Testis (tissue), 2 donors: ENCODE data around the gene ROBO1.

Experiments used
- POLR2A ChIP-seq: fragments of 450-650 bp; IDR thresholded peaks from one replicate; pipeline ENCODE4 v1.6.1; 2017; ENCODE audit warnings: antibody characterized with exemption, mild to moderate bottlenecking, moderate library complexity
- TF ChIP-seq, protein P1 (sequence below), 3 experiments: fragments of 450-650 bp in 2 of 3; fragments of 200-600 bp in 1 of 3; sonication (generic) in 1 of 3; IDR thresholded peaks; one replicate each; pipeline ENCODE4 v1.5.1; 2016 to 2019; ENCODE audit warnings: antibody characterized with exemption in 3 of 3, mild to moderate bottlenecking in 2 of 3, moderate library complexity in 1 of 3

DNA sequence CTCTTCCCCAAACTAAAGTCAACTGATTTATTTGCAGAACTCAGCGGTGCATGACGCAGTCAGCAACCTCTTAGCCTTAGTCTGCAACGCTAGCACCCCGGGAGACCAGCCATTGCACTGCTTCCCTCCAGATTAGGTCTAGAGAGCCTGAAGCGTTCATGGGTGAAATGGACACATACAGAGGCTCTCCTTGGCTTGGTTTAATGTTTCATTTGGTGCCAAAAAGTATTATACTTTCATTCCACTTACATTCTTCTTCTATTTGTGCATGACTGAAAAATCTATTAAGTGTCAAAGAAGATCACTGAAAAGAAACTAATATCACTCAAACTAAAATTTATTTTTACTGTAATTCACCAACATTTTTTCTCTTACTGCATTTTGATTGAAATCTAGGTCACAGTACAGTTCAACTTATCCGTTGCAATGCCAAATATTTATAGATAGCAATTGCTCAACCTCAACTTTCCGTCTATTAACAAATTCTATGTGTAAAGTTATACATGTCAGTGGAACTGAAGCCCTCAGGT, 116.2 kb downstream of the ROBO1 start:
- TF ChIP-seq, protein P1, sequence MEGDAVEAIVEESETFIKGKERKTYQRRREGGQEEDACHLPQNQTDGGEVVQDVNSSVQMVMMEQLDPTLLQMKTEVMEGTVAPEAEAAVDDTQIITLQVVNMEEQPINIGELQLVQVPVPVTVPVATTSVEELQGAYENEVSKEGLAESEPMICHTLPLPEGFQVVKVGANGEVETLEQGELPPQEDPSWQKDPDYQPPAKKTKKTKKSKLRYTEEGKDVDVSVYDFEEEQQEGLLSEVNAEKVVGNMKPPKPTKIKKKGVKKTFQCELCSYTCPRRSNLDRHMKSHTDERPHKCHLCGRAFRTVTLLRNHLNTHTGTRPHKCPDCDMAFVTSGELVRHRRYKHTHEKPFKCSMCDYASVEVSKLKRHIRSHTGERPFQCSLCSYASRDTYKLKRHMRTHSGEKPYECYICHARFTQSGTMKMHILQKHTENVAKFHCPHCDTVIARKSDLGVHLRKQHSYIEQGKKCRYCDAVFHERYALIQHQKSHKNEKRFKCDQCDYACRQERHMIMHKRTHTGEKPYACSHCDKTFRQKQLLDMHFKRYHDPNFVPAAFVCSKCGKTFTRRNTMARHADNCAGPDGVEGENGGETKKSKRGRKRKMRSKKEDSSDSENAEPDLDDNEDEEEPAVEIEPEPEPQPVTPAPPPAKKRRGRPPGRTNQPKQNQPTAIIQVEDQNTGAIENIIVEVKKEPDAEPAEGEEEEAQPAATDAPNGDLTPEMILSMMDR (IDR thresholded peaks at IDR 0.05), result no peak
- no peak for TF ChIP-seq POLR2A
